HG03025 (cell line): Measurements from ENCODE around the gene TNFSF10.
A peak's percentile ranks its signal among the peaks of the same experiment; 100 is the strongest.
"Not testable (repeated sequence)": the region's sequence is repeated elsewhere in the genome, so short reads cannot be mapped to it uniquely, and the experiment has no call there.

Source experiments
- ATAC-seq: cut with Tn5 transposase; IDR thresholded peaks from one replicate; pipeline ENCODE4 v1.9.1; 2021; ENCODE audit warnings: mild to moderate bottlenecking, moderate library complexity; ENCODE audit not compliant: unreplicated experiment, low FRiP score

Gene TNFSF10

GRCh38 chr3:172546105-172546504 lies 22.9 kb upstream of the TNFSF10 start:
- no peak for ATAC-seq

GRCh38 chr3:172544404-172544803 lies 21.2 kb upstream of the TNFSF10 start:
- no peak for ATAC-seq

GRCh38 chr3:172543884-172544283 lies 20.7 kb upstream of the TNFSF10 start:
- no peak for ATAC-seq

GRCh38 chr3:172543419-172543818 lies 20.2 kb upstream of the TNFSF10 start:
- ATAC-seq = no peak

GRCh38 chr3:172542999-172543398 lies 19.8 kb upstream of the TNFSF10 start:
- no peak for ATAC-seq

- ATAC-seq = no peak
These were observed 18.8 kb upstream of the TNFSF10 start for GRCh38 chr3:172541945-172542488.

- no peak for ATAC-seq
These were observed 16.8 kb upstream of the TNFSF10 start for GRCh38 chr3:172540049-172540448.

GRCh38 chr3:172539273-172539672 lies 16.0 kb upstream of the TNFSF10 start:
- no peak for ATAC-seq

- ATAC-seq = no peak
These were observed 15.3 kb upstream of the TNFSF10 start for GRCh38 chr3:172538368-172539151.

GRCh38 chr3:172537507-172538158 lies 14.4 kb upstream of the TNFSF10 start:
- ATAC-seq = no peak

- no peak for ATAC-seq
These were observed 13.8 kb upstream of the TNFSF10 start for GRCh38 chr3:172536993-172537419.

GRCh38 chr3:172536505-172536904 lies 13.3 kb upstream of the TNFSF10 start:
- no peak for ATAC-seq

- no peak for ATAC-seq
These were observed 7.3 kb upstream of the TNFSF10 start for GRCh38 chr3:172530566-172530965.

- no peak for ATAC-seq
These were observed 6.9 kb upstream of the TNFSF10 start for GRCh38 chr3:172530101-172530561.

- ATAC-seq = no peak
These were observed 5.4 kb upstream of the TNFSF10 start for GRCh38 chr3:172528677-172529076.

- no peak for ATAC-seq
These were observed 4.1 kb upstream of the TNFSF10 start for GRCh38 chr3:172527306-172527705.

- ATAC-seq = no peak
These were observed 1.9 kb upstream of the TNFSF10 start for GRCh38 chr3:172525116-172525613.

- ATAC-seq = no peak
These were observed 1.4 kb upstream of the TNFSF10 start for GRCh38 chr3:172524611-172525010.

GRCh38 chr3:172521837-172522726 lies 1.1 kb downstream of the TNFSF10 start:
- not testable (repeated sequence) for ATAC-seq

GRCh38 chr3:172520301-172520831 lies 2.9 kb downstream of the TNFSF10 start:
- peak; percentile 23 for ATAC-seq
